Esophagus muscularis mucosa (tissue), 4 donors: ENCODE results near the gene DDI1. TPM values are rescaled to one million over a fixed set of nuclear protein-coding genes. Genes with fewer than 3 reads are reported as not detected.
A peak's percentile ranks its signal among the peaks of the same experiment; 100 is the strongest.

Experiments used
- DNase-seq: peaks from one replicate; pipeline ENCODE4 v3.0.0-alpha.2; 2017; ENCODE audit errors: extremely low spot score
- H3K27ac ChIP-seq, 4 donors: fragments of 200-600 bp; sonication (generic); replicated peaks in 1 of 4; 1 replicate in 3 of 4; 2 replicates in 1 of 4; pipeline ENCODE4 v1.5.1; 2016 to 2019; ENCODE audit warnings: mild to moderate bottlenecking in 1 of 4
- H3K27me3 ChIP-seq, 4 donors: fragments of 200-600 bp; sonication (generic); one replicate each; pipeline versions ENCODE4 v1.5.1 to v1.6.0; 2016 to 2019
- H3K36me3 ChIP-seq, 4 donors: fragments of 200-600 bp; sonication (generic); one replicate each; pipeline ENCODE4 v1.5.1; 2016 to 2019
- H3K4me1 ChIP-seq, 4 donors: fragments of 200-600 bp; sonication (generic); one replicate each; pipeline ENCODE4 v1.5.1; 2016 to 2019
- H3K4me3 ChIP-seq, 4 donors: fragments of 200-600 bp; sonication (generic); 1 replicate in 2 of 4; 2 replicates in 2 of 4; pipeline ENCODE4 v1.5.1; 2016 to 2019; ENCODE audit warnings: mild to moderate bottlenecking in 4 of 4, moderate library complexity in 1 of 4
- H3K9me3 ChIP-seq, 4 donors: fragments of 200-600 bp; sonication (generic); 1 replicate in 3 of 4; 2 replicates in 1 of 4; pipeline ENCODE4 v1.5.1; 2016 to 2019
- EP300 ChIP-seq: sonication (generic); formaldehyde crosslinking; IDR thresholded peaks from one replicate; pipeline ENCODE4 v1.6.1; 2017; ENCODE audit warnings: antibody characterized with exemption
- POLR2A ChIP-seq: fragments of 450-650 bp; IDR thresholded peaks from one replicate; pipeline ENCODE4 v1.6.1; 2017; ENCODE audit warnings: antibody characterized with exemption, moderate library complexity, mild to moderate bottlenecking, low read depth
- POLR2AphosphoS5 ChIP-seq, 2 donors: sonication (generic); formaldehyde crosslinking; IDR thresholded peaks; one replicate each; pipeline ENCODE4 v1.6.1; 2017; ENCODE audit warnings: antibody characterized with exemption in 2 of 2
- WGBS: methylation state at CpG from one replicate; pipeline ENCODE4 v1.1.5; 2018; 5-methylcytosine and 5-hydroxymethylcytosine counted together
- intact Hi-C: fragments of 100-400 bp; cut with DNase I; formaldehyde crosslinking; loops from one replicate; pipeline ENCODE4 v1.15.1; 2023
- total RNA-seq, 4 donors: library from RNA; depleted of rRNA; stranded (reverse); fragments of >200 nt; gene quantifications; one replicate each; pipeline versions ENCODE4 v1.1.0 to v1.2.1, GENCODE V29; 2016
- TF ChIP-seq, protein P1 (sequence below), 3 experiments: fragments of 200-600 bp in 2 of 3; fragments of 450-650 bp in 1 of 3; sonication (generic) in 2 of 3; IDR thresholded peaks; one replicate each; pipeline ENCODE4 v1.5.1; 2017 to 2019; ENCODE audit warnings: antibody characterized with exemption in 3 of 3, mild to moderate bottlenecking in 2 of 3, moderate library complexity in 1 of 3

The DDI1 gene
- total RNA-seq, 4 donors from 2014 or later = not detected

DNA sequence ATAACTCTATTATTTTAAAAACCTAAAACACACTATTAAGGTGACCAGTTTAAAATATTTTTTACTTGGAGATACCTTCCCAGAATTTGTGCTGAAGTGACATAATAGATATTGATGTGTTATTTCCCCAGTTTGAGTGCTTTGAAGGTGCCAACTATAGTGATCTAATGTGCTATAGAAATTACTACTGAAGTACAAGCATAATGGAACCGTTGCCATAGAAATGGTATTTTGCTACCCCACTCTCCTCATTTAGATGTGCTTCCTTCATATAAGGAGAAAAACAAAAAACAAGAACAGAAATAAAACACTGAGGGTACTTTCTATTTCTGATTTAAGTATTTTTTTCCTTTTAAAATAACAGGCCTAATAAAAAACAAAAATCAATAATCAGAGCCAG lies 19.2 kb downstream of the DDI1 start:
- intact Hi-C loops = no loop called here
- H3K36me3 ChIP-seq = no peaks in the 10 kb centered on the region
- no peaks in the 10 kb centered on the region for H3K9me3 ChIP-seq
- H3K4me1 ChIP-seq = peaks cover 0 to 6% (median 2%) of the 10 kb centered on the region in 4 donors
- no peaks in the 10 kb centered on the region for H3K27me3 ChIP-seq
- no peak overlapping the region for H3K27ac ChIP-seq
- no peak for DNase-seq
- H3K4me3 ChIP-seq = no peak overlapping the region
- 100% methylated on average over 1 of the region's 1 CpG for WGBS
- TF ChIP-seq POLR2A (no peak), EP300 (no peak), POLR2AphosphoS5 (IDR thresholded peaks at IDR 0.05) (no peak)
- TF ChIP-seq, protein P1, sequence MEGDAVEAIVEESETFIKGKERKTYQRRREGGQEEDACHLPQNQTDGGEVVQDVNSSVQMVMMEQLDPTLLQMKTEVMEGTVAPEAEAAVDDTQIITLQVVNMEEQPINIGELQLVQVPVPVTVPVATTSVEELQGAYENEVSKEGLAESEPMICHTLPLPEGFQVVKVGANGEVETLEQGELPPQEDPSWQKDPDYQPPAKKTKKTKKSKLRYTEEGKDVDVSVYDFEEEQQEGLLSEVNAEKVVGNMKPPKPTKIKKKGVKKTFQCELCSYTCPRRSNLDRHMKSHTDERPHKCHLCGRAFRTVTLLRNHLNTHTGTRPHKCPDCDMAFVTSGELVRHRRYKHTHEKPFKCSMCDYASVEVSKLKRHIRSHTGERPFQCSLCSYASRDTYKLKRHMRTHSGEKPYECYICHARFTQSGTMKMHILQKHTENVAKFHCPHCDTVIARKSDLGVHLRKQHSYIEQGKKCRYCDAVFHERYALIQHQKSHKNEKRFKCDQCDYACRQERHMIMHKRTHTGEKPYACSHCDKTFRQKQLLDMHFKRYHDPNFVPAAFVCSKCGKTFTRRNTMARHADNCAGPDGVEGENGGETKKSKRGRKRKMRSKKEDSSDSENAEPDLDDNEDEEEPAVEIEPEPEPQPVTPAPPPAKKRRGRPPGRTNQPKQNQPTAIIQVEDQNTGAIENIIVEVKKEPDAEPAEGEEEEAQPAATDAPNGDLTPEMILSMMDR (IDR thresholded peaks at IDR 0.05) = no peak

DNA sequence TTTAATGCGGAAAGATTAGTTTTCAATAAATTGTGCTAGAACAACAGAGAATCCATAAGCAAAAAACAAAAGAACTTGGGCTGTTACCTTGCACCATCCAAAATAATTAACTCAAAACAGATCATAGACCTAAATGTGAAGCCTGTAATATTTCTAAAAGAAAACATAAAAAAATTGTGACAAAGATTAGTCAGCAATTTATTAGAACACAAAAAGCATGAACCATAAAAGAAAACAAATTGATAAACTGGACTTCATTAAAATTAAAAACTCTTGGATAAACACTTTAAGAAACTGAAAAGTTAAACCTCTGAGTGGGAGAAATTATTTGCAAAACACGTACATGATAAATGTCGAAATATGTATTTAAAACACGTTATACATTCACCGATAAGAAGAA lies 21.5 kb downstream of the DDI1 start:
- intact Hi-C loops = no loop called here
- WGBS = 95% methylated on average over 5 of the region's 5 CpGs
- Histone ChIP-seq H3K27me3 (no peaks in the 10 kb centered on the region), H3K4me3 (no peak overlapping the region), H3K4me1 (peaks cover 0 to 10% (median 2%) of the 10 kb centered on the region in 4 donors), H3K9me3 (no peaks in the 10 kb centered on the region), H3K36me3 (no peaks in the 10 kb centered on the region), H3K27ac (no peak overlapping the region)
- no peak for DNase-seq
- TF ChIP-seq, protein P1 (IDR thresholded peaks at IDR 0.05) = no peak
- TF ChIP-seq POLR2A (no peak), EP300 (no peak), POLR2AphosphoS5 (IDR thresholded peaks at IDR 0.05) (no peak)

DNA sequence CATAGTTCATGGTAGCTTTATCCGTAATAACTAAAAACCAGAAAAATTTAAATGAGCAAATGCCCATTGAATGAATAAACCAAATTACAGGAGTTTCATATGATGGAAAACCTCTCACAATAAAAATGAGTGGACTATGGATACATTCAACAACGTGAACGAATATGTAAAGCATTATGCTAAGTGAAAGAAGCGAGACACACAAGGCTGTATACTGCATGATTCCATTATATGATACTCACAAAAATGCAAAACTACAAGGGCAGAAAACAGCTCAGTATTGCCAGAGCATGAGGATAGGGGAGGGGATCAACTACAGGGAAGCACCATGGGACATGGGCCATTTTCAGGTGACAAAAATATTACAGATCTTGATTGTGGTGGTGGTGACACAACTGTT lies 22.2 kb downstream of the DDI1 start:
- Histone ChIP-seq H3K27me3 (no peaks in the 10 kb centered on the region), H3K4me1 (peaks cover 0 to 10% (median 2%) of the 10 kb centered on the region in 4 donors), H3K36me3 (no peaks in the 10 kb centered on the region), H3K9me3 (no peaks in the 10 kb centered on the region), H3K4me3 (no peak overlapping the region), H3K27ac (no peak overlapping the region)
- intact Hi-C loops = no loop called here
- TF ChIP-seq, protein P1 (IDR thresholded peaks at IDR 0.05) = no peak
- no peak for TF ChIP-seq POLR2A
- no peak for TF ChIP-seq POLR2AphosphoS5 (IDR thresholded peaks at IDR 0.05)
- TF ChIP-seq EP300 = no peak
- no peak for DNase-seq
- WGBS = 91% methylated on average over 4 of the region's 4 CpGs

DNA sequence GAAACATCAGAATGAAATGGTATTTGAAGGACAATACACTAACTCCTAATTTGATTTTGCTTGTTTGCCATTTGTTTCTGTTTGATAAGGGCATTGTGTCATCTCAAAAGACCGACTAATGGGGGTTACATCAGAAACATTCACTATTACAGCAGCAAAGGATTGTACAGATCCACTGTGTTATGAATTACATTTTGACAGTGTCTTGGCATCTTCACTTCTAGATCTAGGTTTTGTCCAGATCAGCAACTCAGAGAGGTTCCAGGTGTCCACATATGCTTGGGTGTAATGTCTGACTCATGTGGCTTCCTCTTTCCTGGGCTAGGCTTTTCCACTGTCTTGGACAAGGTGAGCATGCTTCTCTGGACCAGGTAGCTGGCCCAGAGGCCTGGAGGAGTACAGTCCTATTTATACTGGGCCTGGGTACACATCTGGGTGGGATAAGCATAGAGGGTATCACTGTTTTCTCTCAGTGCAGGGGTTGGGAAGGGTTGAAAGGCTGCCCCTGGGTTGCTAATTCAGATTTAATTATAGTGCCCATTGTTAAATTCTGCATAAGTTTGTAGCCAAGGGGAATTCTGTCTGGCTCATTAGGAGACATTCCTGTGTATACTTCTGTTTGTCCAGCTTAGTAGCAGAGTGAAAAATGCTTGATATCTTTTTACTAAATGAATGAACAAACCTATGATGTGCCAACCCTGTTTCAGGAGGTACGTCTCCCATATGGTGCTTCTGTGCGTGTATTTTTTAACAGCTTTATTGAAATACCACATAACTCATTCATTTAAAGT lies 23.8 kb downstream of the DDI1 start:
- no peak for TF ChIP-seq EP300
- TF ChIP-seq POLR2AphosphoS5 (IDR thresholded peaks at IDR 0.05) = peak in 1 of 2 donors; percentile 35
- Histone ChIP-seq H3K27ac (no peak overlapping the region), H3K36me3 (no peaks in the 10 kb centered on the region), H3K9me3 (no peaks in the 10 kb centered on the region), H3K4me3 (no peak overlapping the region), H3K27me3 (no peaks in the 10 kb centered on the region), H3K4me1 (peaks cover 0 to 20% (median 5%) of the 10 kb centered on the region in 4 donors)
- DNase-seq = no peak
- intact Hi-C loops = no loop called here
- 78% methylated on average over 3 of the region's 3 CpGs for WGBS

DNA sequence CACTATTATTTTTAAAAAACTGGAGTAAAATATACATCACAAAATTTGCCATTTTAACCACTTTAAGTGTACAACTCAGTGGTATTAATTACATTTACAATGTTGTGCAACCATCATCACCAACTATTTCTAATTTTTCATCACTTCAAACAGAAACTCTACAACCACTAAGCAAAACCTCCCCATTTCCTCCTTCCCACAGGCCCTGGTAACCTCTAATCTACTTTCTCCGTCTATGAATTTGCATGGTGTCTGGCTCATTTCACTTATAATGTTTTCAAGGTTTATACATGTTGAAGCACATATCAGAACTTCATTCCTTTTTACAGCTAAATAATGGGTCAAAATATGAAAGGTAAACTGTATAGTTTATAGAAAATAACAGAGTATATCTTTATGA lies 24.4 kb downstream of the DDI1 start:
- Histone ChIP-seq H3K27me3 (no peaks in the 10 kb centered on the region), H3K27ac (no peak overlapping the region), H3K9me3 (no peaks in the 10 kb centered on the region), H3K36me3 (no peaks in the 10 kb centered on the region), H3K4me3 (no peak overlapping the region), H3K4me1 (peaks cover 0 to 19% (median 5%) of the 10 kb centered on the region in 4 donors)
- intact Hi-C loops = no loop called here
- TF ChIP-seq POLR2A (no peak), EP300 (no peak), POLR2AphosphoS5 (IDR thresholded peaks at IDR 0.05) (no peak)
- TF ChIP-seq, protein P1 (IDR thresholded peaks at IDR 0.05) = no peak
- 74% methylated on average over 1 of the region's 1 CpG for WGBS
- DNase-seq = no peak
